NCI-H1417 treated with DMSO at 0.1 percent for 48 hours (cell line): Measurements from ENCODE around the gene RNF157.
"Not testable (repeated sequence)": the region's sequence is repeated elsewhere in the genome, so short reads cannot be mapped to it uniquely, and the experiment has no call there.

Experiments used
- DNase-seq: peaks from one replicate; lab custom pipeline; 2025; lab: John Stamatoyannopoulos, UW

The RNF157 gene

DNA sequence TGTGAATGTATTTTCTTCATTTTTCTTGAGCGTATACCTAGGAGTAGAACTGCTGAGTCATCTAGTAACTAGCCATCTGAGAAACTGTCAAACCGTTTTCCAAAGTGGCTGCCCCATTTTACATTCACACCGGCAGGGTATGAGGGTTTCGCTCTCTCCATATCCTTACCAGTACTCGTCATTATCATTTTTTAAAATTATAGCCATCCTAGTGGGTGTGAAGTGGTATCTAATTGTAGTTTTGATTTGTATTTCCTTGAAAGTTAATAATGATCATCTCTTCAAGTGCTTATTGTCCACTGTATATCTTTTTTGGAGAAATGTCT is 6.0 kb downstream of the RNF157 start:
- no peak for DNase-seq

GRCh38 chr17:76233588-76234353 is 6.5 kb downstream of the RNF157 start:
- DNase-seq = no peak

GRCh38 chr17:76232342-76232741 is 8.0 kb downstream of the RNF157 start:
- DNase-seq = no peak

- not testable (repeated sequence) for DNase-seq
These were observed 13.5 kb downstream of the RNF157 start for GRCh38 chr17:76226749-76227148.

- DNase-seq = not testable (repeated sequence)
These were observed 14.8 kb downstream of the RNF157 start for GRCh38 chr17:76225373-76226086.

- DNase-seq = no peak
These were observed 16.5 kb downstream of the RNF157 start for GRCh38 chr17:76223802-76224201.

DNA sequence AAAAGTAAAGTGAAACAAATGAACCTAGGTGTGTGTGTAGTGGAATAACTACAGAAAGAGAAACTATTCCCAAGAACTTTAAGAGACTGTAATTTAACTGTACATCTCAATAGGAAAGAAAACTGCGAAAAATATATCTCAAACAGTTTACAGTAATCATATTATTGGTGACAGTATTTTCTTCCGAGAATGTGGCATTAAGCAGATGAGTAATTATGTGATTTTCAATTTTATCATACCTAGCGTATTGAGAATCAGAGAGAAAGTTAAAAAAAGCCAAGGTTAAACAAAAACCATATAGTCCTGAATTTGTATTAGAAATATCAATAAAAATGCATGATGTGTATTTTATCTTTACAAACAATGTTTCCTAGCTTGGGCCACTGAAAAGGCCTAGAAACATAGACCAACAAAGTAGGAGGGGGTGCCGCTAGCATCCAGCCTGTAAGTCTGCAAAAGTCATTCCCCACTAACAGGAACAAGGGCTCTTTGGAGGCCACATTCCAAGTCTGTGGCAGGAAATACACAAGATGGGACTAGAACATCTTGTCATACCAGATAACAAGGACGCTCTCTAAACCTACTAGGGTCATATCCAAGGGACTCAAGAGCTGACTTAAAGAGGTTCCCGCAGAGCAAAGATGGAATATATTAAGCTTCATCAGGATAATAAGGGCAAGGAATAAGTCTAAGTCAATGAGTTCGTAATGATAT is 20.5 kb downstream of the RNF157 start:
- DNase-seq = no peak

DNA sequence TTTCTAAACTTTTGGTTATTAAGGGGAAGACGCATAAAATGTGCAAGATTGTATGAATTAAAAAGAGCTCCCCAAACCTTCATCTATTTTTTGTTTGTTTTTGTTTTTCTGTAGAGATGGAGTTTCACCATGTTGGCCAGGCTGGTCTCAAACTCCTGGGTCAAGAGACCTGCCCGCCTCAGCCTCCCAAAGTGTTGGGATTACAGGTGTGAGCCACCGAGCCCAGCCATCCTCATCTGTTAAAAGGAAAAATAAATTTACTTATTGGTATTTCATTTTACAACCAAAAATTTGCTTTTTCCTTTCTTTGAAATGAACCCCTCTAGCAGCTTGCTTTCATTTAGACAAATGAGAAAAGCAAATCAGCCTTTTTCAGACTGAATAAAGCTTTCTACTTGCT is 23.2 kb downstream of the RNF157 start:
- DNase-seq = no peak

GRCh38 chr17:76213491-76213890 is 26.8 kb downstream of the RNF157 start:
- no peak for DNase-seq

DNA sequence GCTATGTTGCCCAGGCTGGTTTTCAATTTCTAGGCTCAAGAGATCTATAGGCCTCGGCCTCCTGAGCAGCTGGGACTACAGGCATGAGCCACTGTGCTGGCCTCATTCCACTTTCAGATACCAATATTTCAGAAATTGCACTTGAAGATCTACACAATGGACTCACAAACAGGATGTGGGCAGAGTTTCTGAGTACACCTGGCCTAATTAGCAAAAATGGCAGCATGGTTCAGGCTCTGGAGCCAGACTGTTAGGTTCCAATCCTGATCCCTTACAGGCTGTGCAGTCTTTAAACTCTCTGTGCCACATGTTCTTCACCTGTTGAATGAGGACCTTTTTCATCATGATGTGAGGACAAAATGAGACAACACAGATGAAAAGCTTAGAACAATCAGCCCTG is 32.2 kb downstream of the RNF157 start:
- DNase-seq = no peak

DNA sequence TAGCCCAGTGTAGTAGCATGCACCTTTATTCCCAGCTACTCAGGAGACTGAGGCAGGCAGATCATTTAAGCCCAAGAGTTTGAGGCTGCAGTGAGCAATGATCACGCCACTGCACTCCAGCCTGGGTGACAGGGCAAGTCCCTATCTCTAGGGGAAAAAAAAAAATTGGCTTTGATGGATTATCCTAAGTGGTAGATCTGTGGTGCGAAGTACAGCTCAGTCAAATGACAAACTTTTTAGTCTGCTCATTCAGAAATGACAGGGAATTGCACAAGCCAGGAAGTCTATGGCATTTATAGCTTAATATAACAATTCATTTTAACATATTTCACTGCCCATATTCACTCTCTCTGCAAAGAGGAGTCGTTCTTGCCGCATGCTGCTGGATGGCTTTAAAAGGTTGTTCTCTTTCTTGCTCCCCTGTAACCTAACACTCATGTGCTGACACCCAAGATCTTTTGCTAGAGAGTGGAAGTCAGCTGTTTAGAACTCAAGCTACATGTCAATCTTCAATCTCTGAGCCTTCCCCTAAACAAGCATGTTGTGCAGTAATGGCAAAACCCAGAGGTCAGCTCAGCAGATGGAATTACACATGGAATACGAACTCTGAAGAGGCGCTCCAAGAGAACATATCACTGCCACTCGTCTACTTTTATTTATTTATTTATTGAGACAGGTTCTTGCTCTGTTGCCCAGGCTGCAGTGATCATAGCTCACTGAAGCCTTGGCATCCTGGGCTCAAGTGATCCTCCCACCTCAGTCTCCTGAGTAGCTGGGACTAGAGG is 32.8 kb downstream of the RNF157 start:
- DNase-seq = no peak

DNA sequence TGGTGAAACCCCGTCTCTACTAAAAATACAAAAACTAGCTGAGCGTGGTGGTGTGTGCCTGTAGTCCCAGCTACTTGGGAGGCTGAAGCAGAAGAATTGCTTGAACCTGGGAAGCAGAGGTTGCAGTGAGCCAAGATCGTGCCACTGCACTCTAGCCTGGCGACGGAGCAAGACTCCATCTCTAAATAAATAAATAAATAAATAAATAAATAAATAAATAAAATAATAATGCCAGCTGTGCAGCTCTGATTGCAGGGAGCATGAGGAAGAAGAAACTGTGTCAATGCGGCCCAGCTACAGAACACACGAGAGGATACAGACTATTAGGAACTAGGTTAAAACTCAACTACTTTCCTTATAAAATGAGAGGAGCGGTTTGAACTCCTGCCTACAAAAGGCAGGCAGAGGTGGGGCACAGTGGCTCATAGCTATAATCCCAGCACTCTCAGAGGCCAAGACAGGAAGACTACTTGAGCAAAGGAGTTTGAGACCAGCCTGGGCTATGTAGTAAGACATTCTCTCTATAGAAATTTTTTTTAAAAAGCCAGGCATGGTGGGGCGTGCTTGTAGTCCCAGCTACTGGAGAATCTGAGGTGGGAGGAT is 34.6 kb downstream of the RNF157 start:
- DNase-seq = not testable (repeated sequence)

DNA sequence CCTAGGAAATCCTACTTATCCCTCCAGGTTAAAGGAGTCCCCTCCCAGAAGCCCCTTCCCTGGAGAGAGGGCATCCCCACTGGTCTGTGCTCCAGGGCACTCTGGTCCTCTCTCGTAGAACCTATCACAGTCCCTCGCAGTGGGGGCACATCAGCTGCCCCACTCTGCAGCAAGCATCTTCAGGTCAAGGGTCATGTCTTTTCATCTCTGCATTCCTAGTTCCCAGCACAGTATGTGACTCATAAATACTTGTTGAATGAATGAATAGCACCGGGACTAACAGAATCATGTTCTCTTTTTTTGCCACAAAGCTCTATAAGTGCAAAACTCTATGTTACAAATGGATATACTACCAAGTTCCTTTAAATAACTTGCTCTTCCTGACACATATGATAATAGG is 36.0 kb downstream of the RNF157 start:
- DNase-seq = no peak

DNA sequence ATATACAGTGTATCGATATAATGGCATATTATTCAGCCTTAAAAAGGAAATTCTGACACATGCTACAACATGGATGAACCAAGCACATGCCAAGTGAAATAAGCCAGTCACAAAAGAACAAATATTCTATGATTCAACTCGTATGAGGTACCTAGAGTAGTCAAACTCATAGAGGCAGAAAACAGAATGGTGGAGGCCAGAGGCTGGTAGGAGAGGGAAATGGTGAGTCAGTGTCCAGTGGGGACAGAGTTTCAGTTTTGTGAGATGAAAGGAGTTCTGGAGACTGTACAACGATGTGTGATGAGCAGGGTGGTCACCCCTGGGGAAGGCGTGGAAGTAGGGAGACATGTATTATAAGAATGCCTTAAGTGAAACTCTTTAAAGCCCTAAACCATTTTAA is 39.9 kb downstream of the RNF157 start:
- DNase-seq = no peak

- no peak for DNase-seq
These were observed 40.8 kb downstream of the RNF157 start for GRCh38 chr17:76199469-76199868.

DNA sequence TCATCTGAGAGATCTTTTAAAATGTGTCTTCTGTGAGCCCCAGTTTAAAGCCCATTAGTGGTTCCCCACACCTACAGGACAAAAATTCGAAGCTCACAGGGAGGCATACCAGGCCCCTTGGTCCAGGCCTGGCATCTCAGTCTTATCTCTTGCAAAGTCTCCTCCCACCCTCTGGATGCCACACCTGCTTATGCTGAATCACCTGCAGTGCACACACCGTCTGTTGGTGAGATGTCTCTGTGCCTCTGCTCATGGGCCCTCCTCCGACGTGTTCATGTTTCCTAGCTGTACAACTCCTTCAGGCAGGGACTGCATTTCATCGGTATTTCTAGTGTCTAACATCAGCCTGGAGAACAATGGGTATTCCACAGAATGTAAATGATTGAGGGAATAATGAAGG is 41.6 kb downstream of the RNF157 start:
- DNase-seq = no peak

DNA sequence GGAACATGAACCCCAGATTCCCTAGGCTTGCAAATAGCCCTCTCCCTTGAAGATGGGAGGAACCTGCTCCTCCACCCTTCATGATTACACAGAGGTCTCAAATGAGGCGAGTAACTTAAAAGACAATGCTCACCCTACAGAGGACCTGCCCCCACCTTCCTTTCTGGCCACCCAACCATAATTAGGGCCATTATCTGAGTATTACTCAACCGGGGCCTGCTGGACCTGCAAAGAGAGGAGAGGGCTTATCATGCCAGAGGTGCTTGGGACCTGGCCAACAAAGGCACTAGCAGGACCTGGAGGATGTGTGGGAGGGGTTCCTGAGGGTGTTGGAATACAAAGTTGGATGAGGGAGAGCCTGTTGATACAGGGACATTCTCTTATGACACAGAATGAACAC is 42.4 kb downstream of the RNF157 start:
- no peak for DNase-seq

GRCh38 chr17:76196675-76197074 is 43.6 kb downstream of the RNF157 start:
- DNase-seq = no peak

GRCh38 chr17:76195281-76196096 is 44.8 kb downstream of the RNF157 start:
- DNase-seq = no peak

GRCh38 chr17:76193591-76193990 is 46.7 kb downstream of the RNF157 start:
- no peak for DNase-seq

DNA sequence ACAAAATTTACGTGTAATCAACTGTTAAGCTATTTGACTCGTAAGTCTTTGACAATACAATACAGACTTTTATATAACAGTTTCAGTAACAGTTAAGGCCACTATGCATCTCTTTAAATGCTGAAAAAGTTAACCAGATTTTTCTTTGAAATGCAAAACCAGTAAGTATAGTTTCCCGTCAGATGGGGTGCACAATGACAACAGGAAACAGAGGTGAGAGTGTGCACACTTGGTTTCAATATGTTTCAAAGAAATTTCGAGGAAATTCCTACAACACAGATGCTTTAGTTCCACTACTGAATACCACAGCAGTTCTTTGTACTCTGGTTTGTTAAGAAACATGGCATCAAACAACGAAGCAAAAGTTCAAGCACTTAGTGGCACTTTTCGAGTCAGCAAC is 48.4 kb downstream of the RNF157 start:
- no peak for DNase-seq
